Bronchial epithelial cell (primary cell): Measurements from ENCODE around the gene ISM2. TPM values are rescaled to one million over a fixed set of nuclear protein-coding genes. Genes with fewer than 3 reads are reported as not detected.

Experiments
- DNase-seq: peaks from one replicate; pipeline ENCODE4 v3.0.0-alpha.2; 2010; ENCODE audit warnings: low read depth
- FAIRE-seq: peaks from 2 replicates; lab custom pipeline; 2011; peaks lifted over from hg19 to GRCh38; lab: Jason Lieb, UNC
- H3K27me3 ChIP-seq: 2 replicates; pipeline ENCODE4 v1.5.1; 2011; ENCODE audit warnings: low read length; ENCODE audit not compliant: control insufficient read depth, insufficient read depth
- H3K36me3 ChIP-seq: 2 replicates; pipeline ENCODE4 v1.5.1; 2011; ENCODE audit warnings: low read length; ENCODE audit not compliant: control insufficient read depth, insufficient read depth
- H3K4me3 ChIP-seq: 2 replicates; pipeline ENCODE4 v1.5.1; 2011; ENCODE audit warnings: mild to moderate bottlenecking, low read depth, low read length, control low read depth
- total RNA-seq: library from RNA; depleted of rRNA; stranded (reverse); fragments of >200 nt; gene quantifications from 2 replicates; pipeline ENCODE4 v1.2.1, GENCODE V29; 2014
- TF ChIP-seq, protein P1 (sequence below): IDR thresholded peaks from 2 replicates; pipeline ENCODE4 v1.5.1; 2011; ENCODE audit warnings: mild to moderate bottlenecking, moderate library complexity, low read length, control low read depth, inconsistent platforms; ENCODE audit not compliant: insufficient read depth, severe bottlenecking

ISM2 gene
- total RNA-seq, 1 donor from 2014 or later: not detected

DNA sequence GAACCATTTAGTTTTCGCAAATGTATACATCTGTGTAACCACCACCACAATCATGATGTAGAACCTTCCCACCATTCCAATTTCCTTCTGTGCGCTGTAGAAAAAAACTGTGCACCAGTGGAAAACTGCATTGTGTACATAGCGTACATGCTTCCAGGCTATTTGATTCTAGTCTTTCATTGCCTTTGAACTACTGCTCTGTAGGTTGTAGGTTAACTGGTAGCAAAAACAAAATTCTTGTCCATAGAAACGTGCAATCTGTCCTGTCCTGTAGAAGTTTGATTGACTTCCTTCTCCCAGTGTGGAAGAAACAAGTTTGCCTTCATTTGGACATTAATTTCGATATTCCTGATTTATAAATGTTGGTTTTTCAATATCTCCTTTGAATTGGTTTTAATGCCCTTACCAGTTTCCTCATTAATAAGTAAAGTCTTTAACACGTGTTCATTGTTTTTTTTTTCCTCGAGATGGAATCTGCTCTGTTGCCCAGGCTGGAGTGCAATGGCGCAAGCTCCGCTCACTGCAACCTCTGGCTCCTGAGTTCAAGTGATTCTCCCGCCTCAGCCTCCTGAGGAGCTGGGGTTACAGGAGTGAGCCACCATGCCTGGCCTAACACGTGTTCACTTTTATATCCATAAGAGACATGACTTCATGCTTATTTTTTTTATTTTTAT is 3.6 kb upstream of the ISM2 start:
- no peak for FAIRE-seq

DNA sequence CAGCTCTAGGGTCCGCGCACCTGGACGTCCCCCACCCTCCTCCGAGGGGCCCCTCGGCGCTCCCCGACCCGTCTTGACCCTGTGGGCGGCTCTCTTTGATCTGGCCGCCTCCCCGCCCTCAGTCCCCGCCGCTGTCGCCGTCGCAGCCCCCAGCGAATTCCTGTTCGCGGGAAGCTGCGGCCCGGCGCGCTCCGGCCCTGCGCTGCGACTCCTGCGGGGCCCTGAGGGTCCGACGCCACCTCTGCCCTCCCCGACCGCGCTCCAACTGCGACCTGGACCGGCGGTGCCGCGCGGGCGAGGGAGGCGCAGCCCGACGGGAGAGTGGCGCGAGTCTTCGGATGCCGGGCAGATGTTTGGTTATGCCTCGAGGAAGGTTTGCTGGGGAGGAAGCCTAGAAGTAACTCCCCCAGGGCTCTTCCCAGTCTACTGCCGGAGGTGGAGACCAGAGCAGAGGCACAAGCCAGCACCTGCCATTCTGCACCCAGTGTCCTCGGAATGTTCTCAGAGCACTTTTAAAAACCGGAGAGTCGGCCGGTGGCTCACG is 440 bp upstream of the ISM2 start:
- H3K36me3 ChIP-seq: no peaks in the 10 kb centered on the region
- DNase-seq (peak; percentile 18), FAIRE-seq (no peak)
- peaks cover 13% of the 10 kb centered on the region for H3K27me3 ChIP-seq
- H3K4me3 ChIP-seq: peak overlapping the region; percentile 41
- TF ChIP-seq, protein P1, sequence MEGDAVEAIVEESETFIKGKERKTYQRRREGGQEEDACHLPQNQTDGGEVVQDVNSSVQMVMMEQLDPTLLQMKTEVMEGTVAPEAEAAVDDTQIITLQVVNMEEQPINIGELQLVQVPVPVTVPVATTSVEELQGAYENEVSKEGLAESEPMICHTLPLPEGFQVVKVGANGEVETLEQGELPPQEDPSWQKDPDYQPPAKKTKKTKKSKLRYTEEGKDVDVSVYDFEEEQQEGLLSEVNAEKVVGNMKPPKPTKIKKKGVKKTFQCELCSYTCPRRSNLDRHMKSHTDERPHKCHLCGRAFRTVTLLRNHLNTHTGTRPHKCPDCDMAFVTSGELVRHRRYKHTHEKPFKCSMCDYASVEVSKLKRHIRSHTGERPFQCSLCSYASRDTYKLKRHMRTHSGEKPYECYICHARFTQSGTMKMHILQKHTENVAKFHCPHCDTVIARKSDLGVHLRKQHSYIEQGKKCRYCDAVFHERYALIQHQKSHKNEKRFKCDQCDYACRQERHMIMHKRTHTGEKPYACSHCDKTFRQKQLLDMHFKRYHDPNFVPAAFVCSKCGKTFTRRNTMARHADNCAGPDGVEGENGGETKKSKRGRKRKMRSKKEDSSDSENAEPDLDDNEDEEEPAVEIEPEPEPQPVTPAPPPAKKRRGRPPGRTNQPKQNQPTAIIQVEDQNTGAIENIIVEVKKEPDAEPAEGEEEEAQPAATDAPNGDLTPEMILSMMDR: no peak

More for the DNA sequence above, 3.6 kb upstream of the ISM2 start:
- no peak for DNase-seq
- no peaks in the 10 kb centered on the region for H3K36me3 ChIP-seq
- peaks cover 13% of the 10 kb centered on the region for H3K27me3 ChIP-seq
- TF ChIP-seq, protein P1: no peak
- H3K4me3 ChIP-seq: no peak overlapping the region

DNA sequence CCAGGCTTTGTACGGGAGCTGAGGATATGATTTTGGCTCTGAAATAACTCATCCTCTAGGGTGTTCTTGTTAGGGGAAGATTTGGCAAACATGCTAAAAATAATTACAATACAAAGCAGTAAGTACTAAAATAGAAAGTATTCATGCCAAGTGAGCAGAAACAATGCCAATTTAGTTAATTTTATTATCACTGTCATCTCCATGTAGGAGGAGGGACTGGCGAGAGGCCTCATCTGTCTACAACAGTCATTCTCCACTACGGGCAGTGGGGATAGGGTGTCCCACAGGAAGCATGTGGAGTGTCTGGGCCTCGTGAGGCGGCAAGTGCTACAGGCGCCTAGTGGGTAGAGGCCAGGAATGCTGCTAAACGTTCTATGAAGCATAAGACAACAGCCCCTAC is 3.3 kb downstream of the ISM2 start:
- Histone ChIP-seq H3K36me3 (no peaks in the 10 kb centered on the region), H3K27me3 (peaks cover 13% of the 10 kb centered on the region), H3K4me3 (no peak overlapping the region)
- TF ChIP-seq, protein P1: no peak
- no peak for FAIRE-seq
- no peak for DNase-seq

DNA sequence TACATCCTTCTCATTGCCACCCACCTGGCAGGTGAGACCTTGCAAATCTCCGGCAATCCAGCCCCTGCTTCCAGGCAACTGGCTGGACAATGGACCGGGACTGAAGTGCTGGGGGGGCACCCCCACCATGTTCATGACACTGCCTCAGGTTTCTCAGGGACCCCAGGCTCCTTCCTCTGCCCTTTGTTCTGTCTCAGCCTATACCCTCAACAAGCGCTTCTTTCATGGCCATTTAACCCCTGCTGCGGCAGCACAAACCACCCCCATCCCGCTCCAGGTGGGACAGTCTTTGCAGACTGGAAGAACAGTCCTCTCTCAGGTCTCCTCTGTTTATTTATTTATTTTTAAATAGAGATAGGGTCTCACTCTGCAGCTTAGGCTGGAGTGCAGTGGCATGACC is 7.6 kb downstream of the ISM2 start:
- no peak overlapping the region for H3K4me3 ChIP-seq
- FAIRE-seq (no peak), DNase-seq (no peak)
- H3K27me3 ChIP-seq: no peaks in the 10 kb centered on the region
- TF ChIP-seq, protein P1: no peak
- no peaks in the 10 kb centered on the region for H3K36me3 ChIP-seq

DNA sequence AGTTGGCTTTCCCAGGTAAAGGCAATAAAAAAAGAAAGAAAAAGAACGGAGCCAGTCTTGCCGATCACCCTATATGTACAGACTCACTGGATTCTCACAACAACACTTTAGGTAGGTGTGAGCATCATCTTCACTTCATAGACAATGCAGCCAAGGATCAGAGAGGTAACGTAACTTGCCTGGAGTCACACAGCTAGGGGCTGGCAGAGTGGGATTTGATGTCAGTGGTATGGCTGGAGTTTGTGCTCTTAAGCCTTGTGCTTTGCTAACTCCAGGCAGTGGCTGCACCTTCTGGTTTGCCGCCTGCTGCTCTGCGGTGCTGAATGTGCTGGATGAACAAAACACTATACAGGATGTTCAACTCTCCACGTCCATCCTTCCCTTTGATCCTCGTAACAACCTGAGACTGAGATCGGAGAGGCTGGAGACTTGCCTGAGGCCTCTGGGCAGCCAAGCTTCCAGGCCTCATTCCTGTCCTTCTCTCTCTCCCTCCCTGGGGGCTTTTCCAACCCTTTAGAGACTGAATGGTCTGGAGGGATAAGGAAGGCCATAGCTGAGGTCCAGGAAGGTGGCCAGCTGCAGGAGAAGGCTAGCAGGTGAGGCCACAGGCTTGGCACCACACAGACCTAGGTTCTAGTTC is 8.1 kb downstream of the ISM2 start:
- TF ChIP-seq, protein P1: no peak

More for the DNA sequence above, 8.1 kb downstream of the ISM2 start:
- FAIRE-seq: no peak
- no peaks in the 10 kb centered on the region for H3K27me3 ChIP-seq
- no peak for DNase-seq
- H3K4me3 ChIP-seq: no peak overlapping the region
- H3K36me3 ChIP-seq: no peaks in the 10 kb centered on the region
